ENCODE results near the gene ISOC2.

DNA sequence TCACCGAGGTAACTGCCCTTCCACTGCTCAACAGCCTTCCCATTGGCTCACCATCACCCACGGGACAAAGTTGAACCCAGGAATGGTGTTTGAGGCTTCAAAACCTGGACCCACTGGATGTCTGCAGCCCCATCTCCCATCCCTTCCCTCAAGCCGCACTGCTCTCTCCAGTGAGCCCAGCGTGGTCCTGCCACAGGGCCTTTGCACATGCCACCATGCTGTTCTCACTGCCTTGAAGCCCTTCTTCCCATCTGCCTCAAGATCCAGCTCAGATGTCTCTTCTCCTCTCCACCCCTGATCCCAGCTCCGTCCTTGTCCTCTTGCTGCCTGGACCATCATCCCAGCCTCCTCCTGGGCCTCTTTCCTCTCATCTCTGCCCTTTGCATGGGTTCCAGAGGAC, 22.4 kb downstream of the ISOC2 start:
- no peak for TF ChIP-seq POLR2A (IDR thresholded peaks at IDR 0.05)
- TF ChIP-seq, protein P1, sequence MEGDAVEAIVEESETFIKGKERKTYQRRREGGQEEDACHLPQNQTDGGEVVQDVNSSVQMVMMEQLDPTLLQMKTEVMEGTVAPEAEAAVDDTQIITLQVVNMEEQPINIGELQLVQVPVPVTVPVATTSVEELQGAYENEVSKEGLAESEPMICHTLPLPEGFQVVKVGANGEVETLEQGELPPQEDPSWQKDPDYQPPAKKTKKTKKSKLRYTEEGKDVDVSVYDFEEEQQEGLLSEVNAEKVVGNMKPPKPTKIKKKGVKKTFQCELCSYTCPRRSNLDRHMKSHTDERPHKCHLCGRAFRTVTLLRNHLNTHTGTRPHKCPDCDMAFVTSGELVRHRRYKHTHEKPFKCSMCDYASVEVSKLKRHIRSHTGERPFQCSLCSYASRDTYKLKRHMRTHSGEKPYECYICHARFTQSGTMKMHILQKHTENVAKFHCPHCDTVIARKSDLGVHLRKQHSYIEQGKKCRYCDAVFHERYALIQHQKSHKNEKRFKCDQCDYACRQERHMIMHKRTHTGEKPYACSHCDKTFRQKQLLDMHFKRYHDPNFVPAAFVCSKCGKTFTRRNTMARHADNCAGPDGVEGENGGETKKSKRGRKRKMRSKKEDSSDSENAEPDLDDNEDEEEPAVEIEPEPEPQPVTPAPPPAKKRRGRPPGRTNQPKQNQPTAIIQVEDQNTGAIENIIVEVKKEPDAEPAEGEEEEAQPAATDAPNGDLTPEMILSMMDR (IDR thresholded peaks at IDR 0.05): no peak
- no peak for TF ChIP-seq POLR2AphosphoS5 (IDR thresholded peaks at IDR 0.05)
- TF ChIP-seq EP300 (IDR thresholded peaks at IDR 0.05; ENCODE audit: low read depth): no peak

Measured in transverse colon (tissue), 4 donors.